Measurements from ENCODE around the gene PTPRQ. TPM values are rescaled to one million over a fixed set of nuclear protein-coding genes. Genes with fewer than 3 reads are reported as not detected.
A peak's percentile ranks its signal among the peaks of the same experiment; 100 is the strongest.

Gene PTPRQ
- total RNA-seq, 1 experiment from 2014 or later, result not detected

GRCh38 chr12:80715713-80716249 is 271.7 kb downstream of the PTPRQ start (continued):
- TF ChIP-seq ZNF532 (CRISPR knock-in tag; IDR thresholded peaks at IDR 0.05; ENCODE audit: borderline replicate concordance) (no peak), ETV6 (CRISPR knock-in tag; IDR thresholded peaks at IDR 0.05) (no peak), ZNF219 (CRISPR knock-in tag; IDR thresholded peaks at IDR 0.05; ENCODE audit: borderline replicate concordance) (no peak), MYBL2 (CRISPR knock-in tag; IDR thresholded peaks at IDR 0.05) (no peak), RORB (CRISPR knock-in tag; IDR thresholded peaks at IDR 0.05) (no peak), CBFB (CRISPR knock-in tag; IDR thresholded peaks at IDR 0.05; ENCODE audit: low read depth) (no peak), ERG (CRISPR knock-in tag; IDR thresholded peaks at IDR 0.05) (no peak)

- peaks cover 64% of the 10 kb centered on the region for H3K27me3 Mint-ChIP-seq (ENCODE audit: low read depth)
- no peaks in the 10 kb centered on the region for H3K9me3 Mint-ChIP-seq
- DNase-seq (ENCODE audit: low spot score) (no peak), ATAC-seq (no peak)
- no peaks in the 10 kb centered on the region for H3K36me3 Mint-ChIP-seq
- TF ChIP-seq RORB (CRISPR knock-in tag; IDR thresholded peaks at IDR 0.05) (no peak), ZNF512 (CRISPR knock-in tag; IDR thresholded peaks at IDR 0.05; ENCODE audit: borderline replicate concordance) (no peak), GRHL2 (CRISPR knock-in tag; IDR thresholded peaks at IDR 0.05; ENCODE audit: insufficient replicate concordance, severe bottlenecking) (no peak), MXD4 (CRISPR knock-in tag; IDR thresholded peaks at IDR 0.05; ENCODE audit: borderline replicate concordance) (no peak), FOXJ3 (CRISPR knock-in tag; IDR thresholded peaks at IDR 0.05; ENCODE audit: borderline replicate concordance) (no peak), TP53 (CRISPR knock-in tag; IDR thresholded peaks at IDR 0.05) (no peak), ZNF219 (CRISPR knock-in tag; IDR thresholded peaks at IDR 0.05; ENCODE audit: borderline replicate concordance) (no peak), USF1 (CRISPR knock-in tag; IDR thresholded peaks at IDR 0.05) (no peak), SMAD3 (CRISPR knock-in tag; IDR thresholded peaks at IDR 0.05; ENCODE audit: borderline replicate concordance) (no peak), ZNF317 (CRISPR knock-in tag; IDR thresholded peaks at IDR 0.05; ENCODE audit: borderline replicate concordance, low read depth) (no peak), ARID4B (CRISPR knock-in tag; IDR thresholded peaks at IDR 0.05; ENCODE audit: borderline replicate concordance) (no peak), CBFB (CRISPR knock-in tag; IDR thresholded peaks at IDR 0.05; ENCODE audit: low read depth) (no peak), GABPB1 (CRISPR knock-in tag; IDR thresholded peaks at IDR 0.05) (no peak), NR2C2 (CRISPR knock-in tag; IDR thresholded peaks at IDR 0.05) (no peak), IRF2 (CRISPR knock-in tag; IDR thresholded peaks at IDR 0.05; ENCODE audit: borderline replicate concordance, low read depth) (no peak), TEAD1 (CRISPR knock-in tag; IDR thresholded peaks at IDR 0.05) (no peak)
- H3K4me1 Mint-ChIP-seq, result peaks cover 44% of the 10 kb centered on the region
- CTCF ChIA-PET, result no interaction called here
- peak within 1 kb of the TSS; percentile 16; the same call in 1 of the 2 replicates for H3K4me3 Mint-ChIP-seq
- H3K27ac Mint-ChIP-seq, result no peak within 1 kb of the TSS
- POLR2A ChIA-PET, result no interaction called here
Observed at GRCh38 chr12:80716696-80717469, 272.8 kb downstream of the PTPRQ start, which contains the start of gene MYF5. MYF5 (plus strand) TSS chr12:80716912; CDS start chr12:80717064, 152 bp downstream.
